ENCODE data around the gene ABCF1.

ABCF1 gene

DNA sequence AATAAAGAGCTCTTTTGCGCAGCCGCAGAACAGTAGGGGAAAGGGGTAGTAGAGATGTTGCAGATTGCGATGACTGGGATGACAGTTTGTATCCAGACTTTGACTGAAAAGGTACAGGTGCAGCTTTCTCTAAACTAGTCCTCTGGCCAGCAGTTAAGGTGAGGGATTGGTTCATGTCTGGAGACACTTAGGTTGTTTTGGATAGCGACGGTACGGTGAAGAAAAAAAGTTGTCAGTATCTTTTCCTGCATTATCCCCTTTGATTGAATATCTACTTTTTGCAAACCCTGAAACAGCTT, 13.6 kb upstream of the ABCF1 start:
- no peak for DNase-seq (ENCODE audit: low read depth)

DNA sequence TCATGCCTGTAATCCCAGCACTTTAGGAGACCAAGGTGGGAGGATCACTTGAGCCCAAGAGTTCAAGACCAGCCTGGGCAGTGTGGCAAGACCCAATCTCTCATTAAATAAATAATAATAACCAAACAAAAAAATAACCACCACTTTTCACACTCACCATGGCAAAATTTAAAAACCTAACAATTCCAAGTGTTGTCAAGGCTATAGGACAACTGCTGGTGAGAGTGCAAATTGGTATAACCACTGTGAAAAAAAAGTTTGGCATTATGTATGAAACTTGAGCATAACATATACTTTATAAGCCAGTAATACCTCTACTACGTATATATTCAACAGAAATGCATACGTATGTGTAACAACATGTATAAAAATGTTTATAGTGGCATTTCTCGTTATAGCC, 10.3 kb upstream of the ABCF1 start:
- no peak for DNase-seq (ENCODE audit: low read depth)

DNA sequence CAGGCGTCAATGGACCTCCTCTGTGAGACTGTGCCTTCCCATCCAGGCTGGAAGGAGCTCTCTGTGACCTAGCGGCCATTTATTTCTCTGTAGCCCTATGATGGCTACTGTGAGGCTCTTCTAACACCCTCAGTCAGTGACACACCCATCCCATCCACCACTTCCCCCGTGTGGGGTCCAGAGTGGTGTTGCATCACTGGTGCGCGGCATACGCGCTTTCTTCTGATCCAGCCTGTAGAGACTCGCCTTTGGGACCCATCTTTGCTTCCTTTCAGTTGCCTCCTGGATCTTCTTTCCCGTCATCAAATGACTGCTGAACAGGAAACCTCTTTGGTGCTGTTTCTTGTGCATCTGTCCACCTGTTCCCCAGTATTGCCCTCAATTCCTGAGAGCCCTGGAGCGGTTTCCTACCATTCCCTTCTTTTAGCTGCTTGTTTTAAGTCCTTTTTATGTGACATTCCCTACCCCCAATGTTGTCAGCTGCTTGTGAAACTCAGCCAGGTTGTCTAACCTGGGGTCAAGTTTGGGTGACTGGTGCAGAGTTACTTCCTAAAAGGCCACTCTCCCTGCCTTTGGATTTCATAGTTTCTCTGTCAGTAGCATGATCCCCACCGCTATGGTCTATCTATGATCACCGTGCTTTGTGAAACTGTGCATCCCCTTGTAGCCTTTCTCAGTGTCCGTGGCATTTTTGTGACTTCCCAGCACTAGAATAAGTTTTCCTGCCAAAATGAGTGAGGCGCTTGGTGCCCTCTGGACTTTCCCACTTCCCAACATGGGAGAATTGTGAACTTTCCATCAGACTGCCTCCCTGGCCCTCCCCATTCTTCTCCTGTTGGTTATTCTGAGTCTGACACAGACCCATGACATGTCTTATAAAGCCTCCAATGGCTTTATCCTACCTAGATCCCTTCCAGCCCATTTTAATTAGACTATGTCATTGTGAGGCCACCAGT, 8.5 kb upstream of the ABCF1 start:
- no peak for DNase-seq (ENCODE audit: low read depth)

DNA sequence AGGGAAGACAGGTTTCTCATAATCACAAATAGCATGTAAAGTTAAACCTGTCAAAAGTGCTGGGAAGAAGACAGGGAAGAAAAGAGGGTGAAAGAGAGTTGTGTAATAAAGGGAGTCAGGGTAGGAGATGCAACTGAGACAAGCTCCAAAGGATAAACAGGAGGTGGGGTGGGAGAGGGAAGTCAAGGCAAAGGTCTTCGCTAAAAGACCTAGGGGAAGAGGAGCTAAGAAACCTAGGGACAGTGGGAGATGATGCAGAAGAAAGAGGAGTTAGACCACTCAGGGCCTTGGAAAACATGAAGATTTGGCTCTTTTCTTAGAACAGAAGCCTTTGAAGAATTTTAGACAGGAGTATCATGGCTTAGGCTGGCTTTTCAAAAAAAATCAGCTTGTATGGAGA, 7.1 kb upstream of the ABCF1 start:
- no peak for DNase-seq (ENCODE audit: low read depth)

DNA sequence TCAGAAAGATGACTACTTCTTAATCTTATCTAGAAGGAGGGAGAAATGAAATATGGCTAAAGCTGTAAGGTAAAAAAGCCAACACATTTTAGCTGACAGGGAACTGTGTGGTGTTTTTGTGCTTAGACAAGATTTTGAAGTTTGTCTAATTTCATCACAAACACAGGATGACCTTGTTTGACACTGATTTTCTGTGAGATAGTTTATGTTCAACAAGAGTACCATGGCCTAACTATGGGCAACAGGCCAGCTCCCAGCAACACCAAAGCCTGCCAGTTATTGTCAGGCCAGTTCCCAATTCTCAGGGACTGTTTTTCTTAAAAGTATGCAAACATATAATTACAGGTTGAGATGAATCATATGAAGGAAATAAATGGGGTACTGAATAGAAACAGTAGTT, 5.5 kb upstream of the ABCF1 start:
- no peak for DNase-seq (ENCODE audit: low read depth)

DNA sequence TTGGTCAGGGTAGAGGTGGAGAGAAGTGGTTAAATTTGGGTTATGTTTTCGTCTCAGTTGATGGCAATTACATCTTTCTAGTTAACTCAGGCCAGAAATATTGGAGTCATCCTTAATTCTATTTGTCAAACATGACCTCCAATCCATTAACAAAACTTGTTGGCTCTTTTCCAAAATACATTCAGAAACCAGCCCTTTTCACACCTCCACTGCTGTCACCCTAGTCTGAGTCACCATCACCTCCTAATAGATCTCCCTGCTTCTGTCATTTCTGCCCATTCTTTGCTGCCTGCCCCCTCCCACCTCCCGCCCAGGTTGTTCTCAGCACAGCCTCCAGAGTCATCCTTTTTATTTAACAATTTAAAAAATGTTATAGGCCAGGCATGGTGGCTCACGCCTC, 3.0 kb upstream of the ABCF1 start:
- no peak for DNase-seq (ENCODE audit: low read depth)

DNA sequence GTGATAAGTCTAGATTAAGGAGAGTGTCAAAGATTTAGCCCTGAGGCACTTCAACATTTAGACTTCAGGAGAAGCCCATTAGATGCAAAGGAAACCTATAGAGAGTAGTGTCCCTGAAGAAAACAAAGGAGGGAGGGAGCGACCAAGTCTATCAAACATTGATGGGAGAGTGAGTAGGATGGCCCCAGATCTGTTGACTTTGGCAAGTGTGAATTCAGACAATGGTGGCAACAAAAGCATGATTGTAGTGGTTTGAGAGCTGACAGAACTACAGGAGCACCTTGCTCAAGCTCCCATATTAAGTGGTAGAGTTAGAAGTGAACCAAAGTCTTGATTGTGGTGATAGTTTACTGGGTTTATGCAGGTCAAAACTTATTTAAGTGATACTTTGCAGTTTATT, 979 bp upstream of the ABCF1 start:
- DNase-seq (ENCODE audit: low read depth), result no peak

DNA sequence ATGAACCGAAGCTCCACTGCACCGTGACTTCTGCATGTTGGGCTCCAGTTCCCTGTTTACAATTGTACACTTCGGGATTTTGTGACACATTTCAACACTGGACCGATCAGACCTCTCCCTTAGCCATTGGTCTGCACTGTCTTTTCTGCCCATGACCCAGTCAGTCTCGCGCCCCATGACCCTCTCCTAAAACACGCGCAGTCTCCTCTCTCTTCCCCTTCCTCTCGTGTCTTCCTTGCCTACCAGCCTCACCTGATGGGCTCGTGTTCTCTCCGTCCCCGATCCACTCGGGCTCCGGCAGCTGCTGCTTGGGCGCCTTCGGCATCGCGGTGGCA, 535 bp upstream of the ABCF1 start:
- no peak for DNase-seq (ENCODE audit: low read depth)

DNA sequence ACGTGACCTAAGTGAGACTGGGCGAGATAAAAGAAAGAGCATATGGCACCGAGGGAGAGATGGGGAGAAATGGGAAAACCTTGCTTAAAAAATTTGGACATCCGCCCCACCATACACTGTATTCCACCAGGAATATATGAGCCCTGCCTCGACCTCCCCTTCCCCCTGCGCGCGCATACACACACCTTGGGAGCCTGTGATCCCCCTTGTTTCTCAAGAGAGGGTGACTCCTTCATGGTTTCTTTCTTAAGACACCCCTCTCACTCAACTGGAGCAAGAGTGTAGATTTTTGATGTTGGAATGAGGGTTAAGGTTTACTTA, 480 bp downstream of the ABCF1 start:
- DNase-seq (ENCODE audit: low read depth), result no peak

DNA sequence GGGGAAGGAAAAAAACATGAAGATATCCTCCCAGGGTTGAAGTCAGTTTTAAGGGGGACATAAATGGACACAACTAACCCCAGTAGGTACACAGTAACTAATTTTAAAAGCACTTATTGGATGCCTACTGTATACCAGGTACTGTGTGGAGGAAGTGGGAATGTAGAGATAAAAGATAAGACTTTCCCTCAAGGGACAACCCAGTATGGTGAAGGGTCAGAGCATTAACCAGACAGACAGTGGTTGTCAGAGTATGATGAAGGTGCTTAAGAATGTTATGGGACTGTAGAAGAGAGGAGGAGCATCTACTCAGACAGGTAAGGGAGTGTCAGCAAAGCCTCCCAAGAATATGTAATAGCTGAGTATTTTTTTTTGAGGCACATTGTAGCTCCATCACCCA, 906 bp downstream of the ABCF1 start:
- DNase-seq (ENCODE audit: low read depth), result no peak

DNA sequence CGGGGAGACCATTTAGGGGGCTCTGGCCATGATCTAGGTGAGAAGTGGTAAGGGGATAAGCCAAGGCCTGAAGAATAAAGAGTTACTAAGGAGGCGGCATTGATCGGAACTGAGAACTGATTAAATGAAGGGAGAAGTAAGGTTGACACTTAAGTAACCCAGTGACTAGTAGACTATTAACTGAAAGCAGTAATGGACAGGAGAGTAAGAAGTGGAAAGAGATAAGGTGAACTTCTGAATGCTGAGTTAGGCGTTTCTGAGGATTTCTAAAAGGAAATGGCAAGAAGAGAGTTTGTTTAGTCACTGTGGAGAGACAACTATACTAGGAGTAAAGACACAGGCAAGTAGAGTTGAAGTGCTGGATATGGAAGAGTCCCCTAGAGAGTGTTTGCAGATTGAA, 1.9 kb downstream of the ABCF1 start:
- no peak for DNase-seq (ENCODE audit: low read depth)

DNA sequence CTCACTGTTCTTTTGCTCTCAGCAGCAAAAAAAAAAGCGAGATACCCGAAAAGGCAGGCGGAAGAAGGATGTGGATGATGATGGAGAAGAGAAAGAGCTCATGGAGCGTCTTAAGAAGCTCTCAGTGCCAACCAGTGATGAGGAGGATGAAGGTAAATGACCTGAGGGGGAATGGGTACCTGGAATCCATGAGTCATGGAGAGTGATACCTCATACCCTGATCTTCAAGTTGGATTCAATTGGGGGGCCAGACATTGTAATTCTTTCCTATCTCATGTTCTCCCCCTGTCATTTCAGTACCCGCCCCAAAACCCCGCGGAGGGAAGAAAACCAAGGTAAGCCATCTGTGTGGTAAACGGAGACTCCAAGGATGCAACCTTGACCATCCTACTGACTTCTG, 6.8 kb downstream of the ABCF1 start:
- no peak for DNase-seq (ENCODE audit: low read depth)

DNA sequence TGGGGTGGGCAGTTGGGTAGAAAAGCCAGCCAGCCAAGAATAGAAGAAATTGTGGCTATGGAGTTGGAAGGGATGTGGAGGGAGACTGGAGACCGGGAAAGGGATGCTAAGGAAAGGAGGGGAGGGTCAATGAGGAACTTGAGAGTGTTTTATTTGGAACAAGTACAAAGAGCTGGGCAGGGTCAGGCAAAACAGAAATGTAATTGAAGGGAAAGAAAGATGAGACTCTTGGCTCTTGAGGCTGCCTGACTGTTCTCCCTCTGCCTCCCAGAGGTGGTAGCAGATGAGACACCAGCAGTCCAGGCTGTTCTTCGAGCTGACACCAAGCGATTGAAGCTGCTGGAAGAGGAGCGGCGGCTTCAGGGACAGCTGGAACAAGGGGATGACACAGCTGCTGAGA, 12.7 kb downstream of the ABCF1 start:
- DNase-seq (ENCODE audit: low read depth), result no peak

DNA sequence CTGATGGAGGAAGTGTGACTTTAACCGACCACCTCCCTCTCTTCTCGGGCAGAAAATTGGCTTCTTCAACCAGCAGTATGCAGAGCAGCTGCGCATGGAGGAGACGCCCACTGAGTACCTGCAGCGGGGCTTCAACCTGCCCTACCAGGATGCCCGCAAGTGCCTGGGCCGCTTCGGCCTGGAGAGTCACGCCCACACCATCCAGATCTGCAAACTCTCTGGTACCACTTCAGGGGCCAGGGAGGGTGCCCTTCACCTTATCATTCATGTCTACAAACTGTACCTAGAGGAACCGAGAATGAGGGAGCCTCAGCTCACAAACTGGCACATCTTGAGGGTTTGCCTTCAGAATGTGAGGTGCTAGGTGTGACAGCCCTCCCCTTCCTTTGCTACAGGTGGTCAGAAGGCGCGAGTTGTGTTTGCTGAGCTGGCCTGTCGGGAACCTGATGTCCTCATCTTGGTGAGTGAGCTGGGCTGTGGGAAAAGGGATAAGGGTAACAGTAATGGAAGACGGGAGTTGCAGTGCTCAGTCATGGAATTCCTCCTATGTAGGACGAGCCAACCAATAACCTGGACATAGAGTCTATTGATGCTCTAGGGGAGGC, 18.6 kb downstream of the ABCF1 start:
- no peak for DNase-seq (ENCODE audit: low read depth)

DNA sequence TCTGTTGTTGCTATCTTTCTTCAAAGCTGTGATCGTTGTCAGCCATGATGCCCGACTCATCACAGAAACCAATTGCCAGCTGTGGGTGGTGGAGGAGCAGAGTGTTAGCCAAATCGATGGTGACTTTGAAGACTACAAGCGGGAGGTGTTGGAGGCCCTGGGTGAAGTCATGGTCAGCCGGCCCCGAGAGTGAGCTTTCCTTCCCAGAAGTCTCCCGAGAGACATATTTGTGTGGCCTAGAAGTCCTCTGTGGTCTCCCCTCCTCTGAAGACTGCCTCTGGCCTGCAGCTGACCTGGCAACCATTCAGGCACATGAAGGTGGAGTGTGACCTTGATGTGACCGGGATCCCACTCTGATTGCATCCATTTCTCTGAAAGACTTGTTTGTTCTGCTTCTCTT, 19.3 kb downstream of the ABCF1 start:
- no peak for DNase-seq (ENCODE audit: low read depth)

DNA sequence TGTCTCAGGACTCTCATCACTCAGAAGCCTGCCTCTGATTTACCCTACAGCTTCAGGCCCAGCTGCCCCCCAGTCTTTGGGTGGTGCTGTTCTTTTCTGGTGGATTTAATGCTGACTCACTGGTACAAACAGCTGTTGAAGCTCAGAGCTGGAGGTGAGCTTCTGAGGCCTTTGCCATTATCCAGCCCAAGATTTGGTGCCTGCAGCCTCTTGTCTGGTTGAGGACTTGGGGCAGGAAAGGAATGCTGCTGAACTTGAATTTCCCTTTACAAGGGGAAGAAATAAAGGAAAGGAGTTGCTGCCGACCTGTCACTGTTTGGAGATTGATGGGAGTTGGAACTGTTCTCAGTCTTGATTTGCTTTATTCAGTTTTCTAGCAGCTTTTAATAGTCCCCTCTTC, 19.8 kb downstream of the ABCF1 start:
- DNase-seq (ENCODE audit: low read depth), result no peak

DNA sequence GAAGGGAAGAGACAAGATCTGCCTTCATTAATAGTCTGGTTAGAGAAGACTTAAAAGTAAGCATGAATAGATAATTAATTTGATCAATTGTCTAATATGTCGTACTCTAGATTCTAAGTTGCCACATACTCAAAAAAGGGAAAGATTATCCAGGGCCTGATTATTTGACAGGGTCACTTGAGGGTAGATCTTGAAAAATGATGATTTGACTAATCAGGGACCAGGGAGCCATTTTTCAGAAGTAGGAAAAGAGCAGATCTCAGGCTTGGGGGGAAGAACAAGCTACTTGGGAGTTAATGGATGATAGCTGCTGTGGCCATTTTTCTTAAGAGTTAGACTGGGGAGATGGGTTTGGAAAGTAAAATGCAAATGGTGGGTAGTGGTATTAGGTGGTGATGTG, 21.0 kb downstream of the ABCF1 start:
- DNase-seq (ENCODE audit: low read depth), result no peak

DNA sequence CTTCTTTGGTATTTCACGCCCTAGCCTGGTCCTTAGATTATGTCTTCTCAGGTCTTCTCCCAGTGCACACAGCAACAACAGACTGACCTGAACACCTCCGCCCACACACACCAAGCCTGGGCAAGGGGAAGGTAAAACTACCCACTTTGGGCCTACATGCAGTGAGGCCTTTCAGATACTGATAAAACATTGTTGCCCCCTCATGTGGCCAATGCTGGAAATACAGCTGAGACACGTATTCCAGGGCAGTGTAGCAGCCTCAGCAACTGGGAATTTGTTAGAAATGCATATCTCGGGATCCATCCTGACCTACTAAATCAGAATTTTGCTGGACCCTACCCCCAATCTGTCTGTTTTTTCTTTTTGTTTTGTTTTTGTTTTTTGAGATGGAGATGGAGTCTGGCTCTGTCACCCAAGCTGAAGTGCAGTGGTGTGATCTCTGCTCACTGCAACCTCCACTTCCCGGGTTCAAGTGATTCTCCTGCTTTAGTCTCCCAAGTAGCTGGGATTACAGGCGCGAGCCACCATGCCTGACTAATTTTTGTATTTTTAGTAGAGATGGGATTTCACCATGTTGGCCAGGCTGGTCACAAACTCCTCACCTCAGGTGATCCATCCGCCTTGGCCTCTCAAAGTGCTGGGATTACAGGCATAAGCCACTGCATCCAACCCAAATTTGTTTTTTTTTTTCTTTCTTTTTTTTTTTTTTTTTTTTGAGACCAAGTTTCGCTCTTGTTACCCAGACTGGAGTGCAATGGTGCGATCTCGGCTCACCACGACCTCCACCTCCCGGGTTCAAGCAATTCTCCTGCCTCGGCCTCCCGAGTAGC, 26.3 kb downstream of the ABCF1 start:
- DNase-seq (ENCODE audit: low read depth), result peak; percentile 75

DNA sequence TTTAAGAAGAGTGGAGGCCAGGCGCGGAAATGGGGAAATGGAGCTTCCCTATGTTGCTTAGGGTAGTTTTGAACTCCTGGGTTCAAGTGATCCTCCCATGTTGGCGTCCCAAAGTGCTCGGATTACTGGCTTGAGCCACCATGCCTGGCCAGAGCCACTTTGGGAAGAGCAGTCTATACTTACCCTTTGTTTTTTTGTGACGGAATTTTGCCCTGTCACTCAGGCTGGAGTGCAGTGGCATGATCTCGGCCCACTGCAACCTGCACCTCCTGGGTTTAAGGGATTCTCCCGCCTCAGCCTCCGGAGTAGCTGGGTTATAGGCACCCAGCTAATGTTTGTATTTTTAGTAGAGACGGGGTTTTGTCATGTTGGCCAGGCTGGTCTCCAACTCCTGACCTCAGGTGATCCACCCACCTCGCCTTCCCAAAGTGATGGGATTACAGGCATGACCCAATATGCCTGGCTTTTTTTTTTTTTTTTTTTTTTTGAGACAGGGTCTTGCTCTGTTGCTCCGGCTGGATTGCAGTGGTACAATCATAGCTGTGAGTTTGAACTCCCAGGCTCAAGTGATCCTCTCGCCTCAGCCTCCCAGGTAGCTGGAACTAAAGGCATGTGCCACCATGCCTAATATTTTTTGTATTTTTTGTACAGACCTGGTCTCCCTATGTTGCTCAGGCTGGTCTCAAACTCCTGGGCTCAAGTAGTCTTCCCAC, 27.8 kb downstream of the ABCF1 start:
- no peak for DNase-seq (ENCODE audit: low read depth)

DNA sequence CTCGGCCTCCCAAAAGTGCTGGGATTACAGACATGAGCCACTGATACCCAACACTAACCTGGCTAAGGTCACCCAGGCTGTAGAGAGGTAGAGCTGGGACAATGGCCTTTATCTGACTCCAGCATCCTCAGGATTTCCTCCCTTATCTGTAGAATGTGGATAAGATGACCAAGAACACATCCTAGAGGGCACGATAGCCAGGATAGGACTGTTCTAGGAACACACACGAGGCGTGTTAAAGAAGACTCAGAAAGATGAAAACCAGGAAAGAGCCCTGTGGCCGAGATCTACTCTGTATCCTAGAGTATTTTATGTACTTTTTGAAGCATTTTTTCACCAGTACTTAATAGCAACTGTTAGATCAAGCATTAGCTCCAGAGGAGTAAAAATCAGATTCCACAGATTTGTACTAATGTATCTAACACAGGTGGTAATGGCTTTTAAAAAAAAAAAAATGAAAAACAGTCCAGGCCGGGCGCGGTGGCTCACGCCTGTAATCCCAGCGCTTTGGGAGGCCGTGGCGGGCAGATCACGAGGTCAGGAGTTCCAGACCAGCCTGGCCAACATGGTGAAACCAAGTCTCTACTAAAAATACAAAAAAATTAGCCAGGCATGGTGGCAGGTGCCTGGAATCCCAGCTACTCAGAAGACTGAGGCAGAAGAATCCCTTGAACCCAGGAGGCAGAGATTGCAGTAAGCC, 28.5 kb downstream of the ABCF1 start:
- DNase-seq (ENCODE audit: low read depth), result no peak

DNA sequence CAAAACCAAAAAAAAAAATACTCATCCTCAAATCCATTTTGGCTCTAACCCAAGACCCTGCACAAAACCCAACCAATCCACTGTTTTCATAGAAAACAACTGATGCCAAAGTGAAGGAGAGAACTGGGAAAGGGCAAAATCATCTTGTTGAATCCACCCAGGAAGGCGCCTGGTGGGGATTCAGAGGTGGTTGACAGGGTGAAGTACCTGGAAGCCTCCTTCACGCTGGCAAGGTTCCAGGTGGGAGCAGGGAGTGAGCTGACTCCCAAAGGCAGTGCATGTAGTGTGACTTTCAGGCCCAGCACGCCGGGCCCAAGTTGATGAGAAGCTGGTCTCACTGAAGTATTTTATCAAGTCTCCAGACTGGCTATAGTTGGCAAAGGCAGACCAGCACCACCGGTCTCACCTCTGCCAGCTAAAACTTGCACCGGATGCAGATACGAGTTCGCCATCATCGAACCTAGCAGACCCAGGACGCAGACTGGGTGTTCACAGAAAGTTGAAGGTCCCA, 29.3 kb downstream of the ABCF1 start:
- no peak for DNase-seq (ENCODE audit: low read depth)

DNA sequence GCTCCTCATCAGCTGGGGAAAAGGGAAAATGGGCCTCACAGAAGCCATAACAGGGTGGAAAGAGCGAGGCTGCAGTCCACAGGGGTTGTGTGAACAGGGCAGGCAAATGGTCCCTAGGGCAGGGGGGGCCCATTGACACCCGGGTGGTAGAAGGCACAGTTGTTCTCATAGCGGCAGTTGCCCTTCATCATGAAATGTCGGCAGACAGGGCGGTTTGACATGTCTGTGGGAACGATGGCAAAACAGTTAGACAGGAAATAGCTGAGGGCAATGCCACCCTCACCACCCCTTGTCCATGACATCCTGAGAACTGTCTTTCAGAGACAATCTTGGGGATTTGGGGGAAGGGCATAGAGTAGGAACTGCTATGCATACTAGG, 30.2 kb downstream of the ABCF1 start:
- DNase-seq (ENCODE audit: low read depth), result no peak

All from activated gamma-delta T cell treated with anti-CD3 and anti-CD28 coated beads, Interleukin-2, amount 50 U/mL, for 16 hours (primary cell).